MM.1S (cell line): ENCODE results near the gene KCNJ18.
"Not testable (repeated sequence)": the region's sequence is repeated elsewhere in the genome, so short reads cannot be mapped to it uniquely, and the experiment has no call there.

ENCODE experiments used
- EZH2 ChIP-seq: fragments of 300-600 bp; sonication (generic); optimal IDR thresholded peaks from 2 replicates; pipeline ENCODE3; 2017; ENCODE audit warnings: low read depth, mild to moderate bottlenecking, antibody characterized with exemption, low read length, mixed read lengths
- TF ChIP-seq, protein P1 (sequence below): fragments of 300-600 bp; sonication (generic); IDR thresholded peaks from 2 replicates; pipeline ENCODE4 v1.5.1; 2016; ENCODE audit warnings: antibody characterized with exemption, low read length, mixed read lengths

DNA sequence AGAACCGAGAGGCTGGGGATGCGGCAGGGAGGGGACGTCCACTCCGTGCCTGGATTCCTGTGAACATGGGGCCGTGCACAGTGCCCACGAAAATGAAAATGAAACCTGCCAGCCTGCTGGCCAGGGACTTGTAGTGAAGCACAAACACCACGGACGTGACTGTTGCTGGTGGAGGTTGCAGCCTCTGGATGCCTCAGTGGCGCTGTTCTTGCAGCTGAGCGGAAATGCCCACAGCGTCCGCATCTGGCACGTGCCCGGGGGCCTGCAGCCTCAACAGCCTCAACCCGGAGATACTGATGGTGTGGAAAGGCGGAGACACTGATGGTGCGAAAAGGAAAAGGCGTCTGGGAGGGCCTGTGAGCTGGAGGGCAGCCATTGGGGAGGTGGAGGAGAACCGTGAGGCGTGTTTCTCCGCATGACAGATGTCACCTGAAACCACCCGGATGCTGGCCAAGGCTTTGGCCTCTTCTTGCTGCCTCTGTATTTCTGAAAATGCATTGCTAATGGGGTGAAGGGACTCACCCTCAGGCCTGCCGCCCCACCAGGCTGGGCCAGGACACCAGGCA is 44.8 kb downstream of the KCNJ18 start:
- TF ChIP-seq, protein P1, sequence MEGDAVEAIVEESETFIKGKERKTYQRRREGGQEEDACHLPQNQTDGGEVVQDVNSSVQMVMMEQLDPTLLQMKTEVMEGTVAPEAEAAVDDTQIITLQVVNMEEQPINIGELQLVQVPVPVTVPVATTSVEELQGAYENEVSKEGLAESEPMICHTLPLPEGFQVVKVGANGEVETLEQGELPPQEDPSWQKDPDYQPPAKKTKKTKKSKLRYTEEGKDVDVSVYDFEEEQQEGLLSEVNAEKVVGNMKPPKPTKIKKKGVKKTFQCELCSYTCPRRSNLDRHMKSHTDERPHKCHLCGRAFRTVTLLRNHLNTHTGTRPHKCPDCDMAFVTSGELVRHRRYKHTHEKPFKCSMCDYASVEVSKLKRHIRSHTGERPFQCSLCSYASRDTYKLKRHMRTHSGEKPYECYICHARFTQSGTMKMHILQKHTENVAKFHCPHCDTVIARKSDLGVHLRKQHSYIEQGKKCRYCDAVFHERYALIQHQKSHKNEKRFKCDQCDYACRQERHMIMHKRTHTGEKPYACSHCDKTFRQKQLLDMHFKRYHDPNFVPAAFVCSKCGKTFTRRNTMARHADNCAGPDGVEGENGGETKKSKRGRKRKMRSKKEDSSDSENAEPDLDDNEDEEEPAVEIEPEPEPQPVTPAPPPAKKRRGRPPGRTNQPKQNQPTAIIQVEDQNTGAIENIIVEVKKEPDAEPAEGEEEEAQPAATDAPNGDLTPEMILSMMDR, result not testable (repeated sequence)
- not testable (repeated sequence) for TF ChIP-seq EZH2
